DMS114 treated with DMSO at 0.1 percent for 48 hours (cell line): ENCODE data around the gene TRIM67.
"Not testable (repeated sequence)": the region's sequence is repeated elsewhere in the genome, so short reads cannot be mapped to it uniquely, and the experiment has no call there.

Experiments
- DNase-seq: peaks from one replicate; lab custom pipeline; 2025; ENCODE audit not compliant: unreplicated experiment; lab: John Stamatoyannopoulos, UW

TRIM67 gene

GRCh38 chr1:231161667-231162296 lies at the start of gene TRIM67:
TSS of gene TRIM67 (plus strand) at chr1:231162058. CDS start at chr1:231162970, 912 bp downstream.
- DNase-seq = peak; percentile 34

GRCh38 chr1:231116738-231117137 lies 45.1 kb upstream of the TRIM67 start:
- DNase-seq = no peak

- DNase-seq = no peak
These were observed 43.0 kb upstream of the TRIM67 start for GRCh38 chr1:231118704-231119453.

- DNase-seq = no peak
These were observed 40.3 kb upstream of the TRIM67 start for GRCh38 chr1:231121533-231121932.

GRCh38 chr1:231122143-231122542 lies 39.7 kb upstream of the TRIM67 start:
- no peak for DNase-seq

GRCh38 chr1:231124746-231125145 lies 37.1 kb upstream of the TRIM67 start:
- DNase-seq = no peak

GRCh38 chr1:231125972-231126580 lies 35.8 kb upstream of the TRIM67 start:
- no peak for DNase-seq

- DNase-seq = not testable (repeated sequence)
These were observed 34.8 kb upstream of the TRIM67 start for GRCh38 chr1:231127106-231127505.

- not testable (repeated sequence) for DNase-seq
These were observed 33.4 kb upstream of the TRIM67 start for GRCh38 chr1:231128471-231128870.

- DNase-seq = no peak
These were observed 31.3 kb upstream of the TRIM67 start for GRCh38 chr1:231130544-231130943.

GRCh38 chr1:231132591-231132990 lies 29.3 kb upstream of the TRIM67 start:
- not testable (repeated sequence) for DNase-seq

- DNase-seq = no peak
These were observed 27.2 kb upstream of the TRIM67 start for GRCh38 chr1:231134624-231135023.

GRCh38 chr1:231138236-231138635 lies 23.6 kb upstream of the TRIM67 start:
- no peak for DNase-seq

GRCh38 chr1:231139125-231139649 lies 22.7 kb upstream of the TRIM67 start:
- DNase-seq = no peak

GRCh38 chr1:231139659-231140654 lies 21.9 kb upstream of the TRIM67 start:
- DNase-seq = no peak

- DNase-seq = no peak
These were observed 17.3 kb upstream of the TRIM67 start for GRCh38 chr1:231144416-231145193.

GRCh38 chr1:231147896-231148295 lies 14.0 kb upstream of the TRIM67 start:
- DNase-seq = no peak

- DNase-seq = no peak
These were observed 10.0 kb upstream of the TRIM67 start for GRCh38 chr1:231151811-231152210.

- DNase-seq = no peak
These were observed 8.1 kb upstream of the TRIM67 start for GRCh38 chr1:231153726-231154125.

- no peak for DNase-seq
These were observed 6.0 kb upstream of the TRIM67 start for GRCh38 chr1:231155808-231156207.
